HCT116 (cell line): ENCODE results near the gene SELENOW. TPM values are rescaled to one million over a fixed set of nuclear protein-coding genes. Genes with fewer than 3 reads are reported as not detected.

Source experiments
- ATAC-seq: fragments of 200-7000 bp; cut with Tn5 transposase; 2 replicates; pipeline ENCODE4 v1.9.1; 2020; ENCODE audit warnings: mild to moderate bottlenecking, moderate library complexity
- BruUV-seq: library from RNA; stranded (reverse); fragments of 400-500 nt; replicated peaks from 2 replicates; lab custom pipeline; 2021; lab: Mats Ljungman, UMichigan
- CTCF ChIA-PET: fragments of 300-600 bp; sonication (Branson Sonifier 250); formaldehyde crosslinking; loops from one replicate; lab custom pipeline; 2021; ENCODE audit warnings: antibody characterized with exemption; lab: Charles Lee
- POLR2A ChIA-PET: fragments of 300-600, 350-600 bp; sonication (Branson Sonifier 250); formaldehyde crosslinking; loops from one replicate; lab custom pipeline; 2021; ENCODE audit warnings: antibody characterized with exemption; lab: Charles Lee
- RAD21 ChIA-PET, 2 experiments: fragments of 300-600 bp; sonication (Branson Sonifier 250); formaldehyde crosslinking; loops; one replicate each; lab custom pipeline; 2023; ENCODE audit warnings: low total read pairs in 2 of 2; ENCODE audit not compliant: uncharacterized antibody in 2 of 2, unreplicated experiment in 2 of 2, low non-redundant PET in 1 of 2; lab: Charles Lee
- DNase-seq: peaks from one replicate; pipeline ENCODE4 v3.0.0-alpha.2; 2010; ENCODE audit warnings: low read depth, low spot score
- H2AFZ ChIP-seq: fragments of 200-600 bp; shearing (Covaris generic), sonication (generic); 2 replicates; pipeline ENCODE4 v1.6.1; 2017; ENCODE audit warnings: low read depth, mixed run types, mixed read lengths, antibody characterized with exemption, low read length; ENCODE audit not compliant: poor library complexity, severe bottlenecking
- H3K27ac ChIP-seq: 2 replicates; pipeline ENCODE4 v1.5.1; 2012; ENCODE audit warnings: low read depth, low read length
- H3K27me3 ChIP-seq: fragments of 200-600 bp; sonication (generic); 2 replicates; pipeline ENCODE4 v1.6.1; 2016; ENCODE audit warnings: mixed run types, low read length, mixed read lengths; ENCODE audit not compliant: insufficient read depth
- H3K36me3 ChIP-seq, 2 experiments: fragments of 200-500 bp in 1 of 2; fragments of 200-600 bp in 1 of 2; sonication (Bioruptor generic) in 1 of 2; sonication (generic) in 1 of 2; 2 replicates each; pipeline versions ENCODE4 v1.5.1 to v1.6.1; 2014 to 2016; ENCODE audit warnings: low read length in 2 of 2, inconsistent platforms in 1 of 2, mixed read lengths in 1 of 2, mixed run types in 1 of 2; ENCODE audit not compliant: insufficient read depth in 2 of 2, control insufficient read depth in 1 of 2
- H3K4me1 ChIP-seq, 2 experiments: fragments of 200-600 bp in 1 of 2; sonication (generic) in 1 of 2; 2 replicates each; pipeline versions ENCODE4 v1.5.1 to v1.6.1; 2012 to 2017; ENCODE audit warnings: low read length in 2 of 2, inconsistent platforms in 1 of 2, mild to moderate bottlenecking in 1 of 2, mixed read lengths in 1 of 2, mixed run types in 1 of 2, moderate library complexity in 1 of 2; ENCODE audit not compliant: insufficient read depth in 2 of 2, control insufficient read depth in 1 of 2
- H3K4me2 ChIP-seq: fragments of 200-600 bp; sonication (generic); 2 replicates; pipeline ENCODE4 v1.6.1; 2017; ENCODE audit warnings: mixed run types, low read length, mixed read lengths
- H3K4me3 ChIP-seq, 2 experiments: fragments of 200-600 bp in 1 of 2; sonication (generic) in 1 of 2; replicated peaks in 1 of 2; 2 replicates each; pipeline ENCODE4 v1.5.1; 2011 to 2016; ENCODE audit warnings: low read length in 2 of 2, control low read depth in 1 of 2, low read depth in 1 of 2, mild to moderate bottlenecking in 1 of 2, mixed read lengths in 1 of 2, mixed run types in 1 of 2
- H3K79me2 ChIP-seq: fragments of 200-600 bp; sonication (generic); 2 replicates; pipeline ENCODE4 v1.6.1; 2017; ENCODE audit warnings: mild to moderate bottlenecking, mixed run types, low read length, moderate library complexity, mixed read lengths; ENCODE audit not compliant: insufficient read depth
- H3K9ac ChIP-seq: fragments of 200-600 bp; sonication (generic); 2 replicates; pipeline ENCODE4 v1.6.1; 2016; ENCODE audit warnings: low read length, mixed read lengths
- H3K9me2 ChIP-seq: fragments of 200-600 bp; sonication (generic), shearing (Covaris generic); 2 replicates; pipeline ENCODE4 v1.6.1; 2017; ENCODE audit warnings: mixed run types, mild to moderate bottlenecking, moderate library complexity; ENCODE audit not compliant: insufficient read depth
- H3K9me3 ChIP-seq, 2 experiments: fragments of 200-500 bp in 1 of 2; fragments of 200-600 bp in 1 of 2; sonication (Bioruptor generic) in 1 of 2; sonication (generic) in 1 of 2; 2 replicates each; pipeline ENCODE4 v1.6.1; 2014 to 2017; ENCODE audit warnings: low read length in 2 of 2, mixed read lengths in 2 of 2, inconsistent platforms in 1 of 2, low read depth in 1 of 2, mild to moderate bottlenecking in 1 of 2, mixed run types in 1 of 2, moderate library complexity in 1 of 2; ENCODE audit not compliant: control insufficient read depth in 1 of 2, insufficient read depth in 1 of 2
- H4K20me1 ChIP-seq: fragments of 200-600 bp; sonication (generic), shearing (Covaris generic); 2 replicates; pipeline ENCODE4 v1.6.1; 2017; ENCODE audit warnings: mixed run types, mild to moderate bottlenecking, moderate library complexity; ENCODE audit not compliant: insufficient read depth
- ATF3 ChIP-seq: IDR thresholded peaks from 2 replicates; pipeline ENCODE4 v1.6.1; 2012
- CEBPB ChIP-seq: IDR thresholded peaks from 2 replicates; pipeline ENCODE4 v1.6.1; 2012; ENCODE audit warnings: low read depth
- CTCF ChIP-seq, 3 experiments: fragments of 200-600 bp in 1 of 3; sonication (generic) in 1 of 3; IDR thresholded peaks in 2 of 3; conservative IDR thresholded peaks in 1 of 3; 2 replicates each; pipeline ENCODE4 v1.5.1; 2012 to 2017; ENCODE audit warnings: low read depth in 2 of 3, low read length in 2 of 3, antibody characterized with exemption in 1 of 3, borderline replicate concordance in 1 of 3, control low read depth in 1 of 3, mild to moderate bottlenecking in 1 of 3, mixed read lengths in 1 of 3, mixed run types in 1 of 3, moderate library complexity in 1 of 3; ENCODE audit not compliant: insufficient read depth in 1 of 3
- JUND ChIP-seq: IDR thresholded peaks from 2 replicates; pipeline ENCODE4 v1.6.1; 2012
- POLR2A ChIP-seq: IDR thresholded peaks from 2 replicates; pipeline ENCODE4 v1.7.0; 2011; ENCODE audit warnings: borderline replicate concordance; ENCODE audit not compliant: insufficient read depth, insufficient read length; ENCODE audit errors: extremely low read depth
- RAD21 ChIP-seq: IDR thresholded peaks from 2 replicates; pipeline ENCODE4 v1.6.1; 2012; ENCODE audit warnings: low read depth, mild to moderate bottlenecking
- SP1 ChIP-seq: IDR thresholded peaks from 2 replicates; pipeline ENCODE4 v1.6.1; 2012; ENCODE audit warnings: low read depth
- YY1 ChIP-seq: IDR thresholded peaks from 2 replicates; pipeline ENCODE4 v1.6.1; 2011; ENCODE audit warnings: low read length, low read depth, moderate library complexity, mild to moderate bottlenecking; ENCODE audit not compliant: insufficient replicate concordance; ENCODE audit errors: extremely low read depth
- ZBTB33 ChIP-seq: IDR thresholded peaks from 2 replicates; pipeline ENCODE4 v1.6.1; 2011; ENCODE audit warnings: mild to moderate bottlenecking, low read length, moderate library complexity; ENCODE audit not compliant: insufficient replicate concordance; ENCODE audit errors: extremely low read depth
- ZNF274 ChIP-seq: fragments of 200-500 bp; sonication (Bioruptor generic); IDR thresholded peaks from 2 replicates; pipeline ENCODE4 v1.6.1; 2014; ENCODE audit warnings: mild to moderate bottlenecking, low read depth, low read length, inconsistent platforms
- intact Hi-C: fragments of 100-400 bp; cut with micrococcal nuclease; formaldehyde crosslinking; loops from 2 replicates; pipeline ENCODE4 v1.10.0; 2022
- total RNA-seq: library from RNA; stranded (reverse); gene quantifications from one replicate; pipeline ENCODE4 v1.2.1, GENCODE V29; 2021; ENCODE audit not compliant: unreplicated experiment

The SELENOW gene
- total RNA-seq, 1 experiment from 2014 or later = 181 TPM

GRCh38 chr19:47813304-47813994 lies 34.9 kb downstream of the SELENOW start:
- Histone ChIP-seq H3K9me3 (no peaks in the 10 kb centered on the region), H3K4me1 (peaks cover 5 to 19% of the 10 kb centered on the region in 2 experiments), H2AFZ (no peak overlapping the region), H3K9me2 (no peaks in the 10 kb centered on the region), H3K27ac (no peak overlapping the region), H3K4me3 (no peak overlapping the region), H3K27me3 (no peaks in the 10 kb centered on the region), H3K36me3 (no peaks in the 10 kb centered on the region), H4K20me1 (no peaks in the 10 kb centered on the region), H3K79me2 (no peaks in the 10 kb centered on the region), H3K9ac (no peak overlapping the region)
- CTCF ChIA-PET = interaction anchor here (1.2 kb wide), 1 partner anchor 48 kb away, joined by 3 read pairs; no protein-coding TSS in a partner anchor
- ATAC-seq (peak; percentile 99), DNase-seq (peak; percentile 61)
- no TSS peak for BruUV-seq
- POLR2A ChIA-PET = no interaction called here
- RAD21 ChIA-PET = no interaction called here
- intact Hi-C loops = loop anchor here (5.0 kb wide), 1 partner anchor 49 kb away; no protein-coding TSS in a partner anchor
- TF ChIP-seq POLR2A (no peak), CEBPB (no peak), CTCF (IDR thresholded peaks at IDR 0.05 in 2 of 3, conservative IDR thresholded peaks at IDR 0.05 in 1 of 3; ENCODE audit: borderline replicate concordance in 1 of 3, insufficient read depth in 1 of 3, low read depth in 2 of 3, low read length in 2 of 3) (peak; percentile 55 to 69 (median 64); a peak in 5 of 6 replicates), RAD21 (peak; percentile 68), JUND (no peak), YY1 (peak; percentile 56)
- TF ChIP-seq, all 23 proteins: peak for 3
- H3K4me2 ChIP-seq = peak overlapping the region; percentile 32; the same call in 1 of the 2 replicates

GRCh38 chr19:47813995-47814328 lies 35.5 kb downstream of the SELENOW start:
- peak; percentile 45 for ATAC-seq
- ChIA-PET RAD21 (no interaction called here), CTCF (interaction anchor here (0.6 to 1.4 kb wide), 2 partner anchors 24 to 50 kb away, joined by 3 to 7 read pairs; no protein-coding TSS in a partner anchor), POLR2A (no interaction called here)
- Histone ChIP-seq H3K9me2 (no peaks in the 10 kb centered on the region), H3K4me2 (no peak overlapping the region), H2AFZ (no peak overlapping the region), H3K4me3 (no peak overlapping the region), H3K79me2 (no peaks in the 10 kb centered on the region), H3K27me3 (no peaks in the 10 kb centered on the region), H4K20me1 (no peaks in the 10 kb centered on the region), H3K27ac (no peak overlapping the region), H3K4me1 (peaks cover 5 to 19% of the 10 kb centered on the region in 2 experiments), H3K9me3 (no peaks in the 10 kb centered on the region), H3K36me3 (no peaks in the 10 kb centered on the region), H3K9ac (no peak overlapping the region)
- DNase-seq = no peak
- intact Hi-C loops = loop anchor here (5.0 kb wide), 1 partner anchor 48 kb away; no protein-coding TSS in a partner anchor
- no TSS peak for BruUV-seq
- TF ChIP-seq SP1 (no peak), CEBPB (no peak), ZNF274 (no peak), ZBTB33 (no peak), ATF3 (no peak), RAD21 (no peak), POLR2A (no peak)
